Stimulated activated CD4-positive, alpha-beta T cell treated with anti-CD3 and anti-CD28 coated beads, Interleukin-1b, Interleukin-23, amount 100 ng/mL, for 24 hours (primary cell): Measurements from ENCODE around the gene NRCAM.
"Not testable (repeated sequence)": the region's sequence is repeated elsewhere in the genome, so short reads cannot be mapped to it uniquely, and the experiment has no call there.

Source experiments
- DNase-seq, 4 experiments: peaks; one replicate each; pipeline ENCODE4 v3.0.0-alpha.2; 2020; ENCODE audit warnings: low read depth in 4 of 4, low spot score in 1 of 4

The NRCAM gene

DNA sequence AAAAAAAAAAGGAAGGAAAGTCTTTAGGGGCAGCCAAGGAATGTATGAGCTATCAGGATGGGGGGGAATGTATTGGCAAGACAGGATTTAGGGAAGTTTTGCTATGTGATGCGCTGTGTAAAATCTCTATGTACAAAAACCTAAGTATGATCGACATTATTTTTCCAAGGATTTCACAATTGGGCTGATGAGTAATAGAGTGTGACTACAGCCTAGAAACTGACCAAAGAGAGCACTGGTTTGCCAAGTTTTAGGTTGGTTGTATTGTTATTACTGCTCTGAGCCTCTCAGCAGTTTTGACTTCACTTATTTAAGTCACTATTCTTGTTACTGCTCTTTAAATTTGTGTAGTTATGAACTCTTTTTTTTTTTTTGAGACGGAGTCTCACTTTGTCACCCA is 107.3 kb downstream of the NRCAM start:
- DNase-seq: no peak

DNA sequence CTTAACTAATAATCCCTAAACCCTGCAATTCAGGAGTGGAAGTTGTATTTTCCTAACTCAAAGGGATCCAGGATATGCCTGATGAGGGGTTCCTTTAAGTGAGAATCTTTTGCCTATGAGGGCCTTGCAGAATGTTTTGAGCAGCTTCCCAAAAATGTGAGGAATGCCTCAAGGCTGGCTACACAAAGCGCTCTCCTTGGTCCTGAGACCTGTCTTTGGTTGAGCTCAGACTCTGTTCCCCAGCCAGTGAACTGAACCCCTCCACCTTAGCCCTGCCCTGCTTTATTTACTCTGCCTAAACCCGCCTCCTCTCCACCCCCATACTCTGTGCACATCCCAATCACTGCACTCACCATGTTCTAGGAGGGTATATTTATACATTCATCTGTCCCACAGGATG is 108.6 kb downstream of the NRCAM start:
- DNase-seq: no peak

DNA sequence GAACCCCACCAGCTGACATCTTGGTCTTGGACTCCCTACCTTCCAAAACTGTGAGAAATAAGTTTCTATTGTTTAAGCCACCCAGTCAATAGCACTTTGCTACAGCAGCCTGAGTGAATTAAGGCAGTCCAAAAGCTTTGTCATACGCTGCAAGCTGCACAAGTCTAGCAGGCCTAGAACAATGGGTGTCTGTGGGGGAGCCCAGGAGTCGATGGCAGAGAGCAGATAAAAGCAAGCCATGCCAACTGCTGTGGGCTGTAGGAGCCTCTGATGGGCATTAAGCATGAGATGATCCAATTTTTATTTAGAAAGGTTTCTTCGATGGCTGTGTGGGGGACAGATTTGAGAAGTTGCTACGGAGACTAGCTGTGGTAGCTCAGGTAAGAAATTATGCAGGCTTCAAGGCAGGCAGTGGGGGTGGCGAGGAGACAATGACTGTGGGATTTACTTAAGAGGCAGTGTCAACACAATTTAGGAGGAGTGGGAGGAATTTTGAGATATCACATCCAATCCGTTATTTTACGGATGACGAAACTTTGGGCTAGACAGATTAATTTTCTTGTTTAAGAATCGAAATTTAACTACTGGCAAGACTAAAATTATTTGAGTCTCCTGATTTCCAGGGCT is 110.4 kb downstream of the NRCAM start:
- no peak for DNase-seq

DNA sequence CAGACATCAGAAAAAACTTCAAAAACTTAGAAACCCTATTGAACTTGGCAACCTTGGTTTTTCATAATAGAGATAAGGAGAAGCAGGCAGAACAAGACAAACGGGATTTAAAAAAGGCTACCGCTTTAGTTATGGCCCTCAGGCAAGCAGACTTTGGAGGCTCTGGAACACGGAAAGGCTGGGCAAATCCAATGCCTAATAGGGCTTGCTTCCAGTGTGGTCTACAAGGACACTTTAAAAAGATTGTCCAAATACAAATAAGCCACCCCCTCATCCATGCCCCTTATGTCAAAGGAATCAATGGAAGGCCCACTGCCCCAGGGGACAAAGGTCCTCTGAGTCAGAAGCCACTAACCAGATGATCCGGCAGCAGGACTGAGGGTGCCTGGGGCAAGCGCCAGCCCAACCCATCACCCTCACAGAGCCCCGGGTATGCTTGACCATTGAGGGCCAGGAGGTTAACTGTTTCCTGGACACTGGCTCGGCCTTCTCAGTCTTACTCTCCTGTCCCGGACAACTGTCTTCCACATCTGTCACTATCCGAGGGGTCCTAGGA is 115.3 kb downstream of the NRCAM start:
- DNase-seq: no peak

DNA sequence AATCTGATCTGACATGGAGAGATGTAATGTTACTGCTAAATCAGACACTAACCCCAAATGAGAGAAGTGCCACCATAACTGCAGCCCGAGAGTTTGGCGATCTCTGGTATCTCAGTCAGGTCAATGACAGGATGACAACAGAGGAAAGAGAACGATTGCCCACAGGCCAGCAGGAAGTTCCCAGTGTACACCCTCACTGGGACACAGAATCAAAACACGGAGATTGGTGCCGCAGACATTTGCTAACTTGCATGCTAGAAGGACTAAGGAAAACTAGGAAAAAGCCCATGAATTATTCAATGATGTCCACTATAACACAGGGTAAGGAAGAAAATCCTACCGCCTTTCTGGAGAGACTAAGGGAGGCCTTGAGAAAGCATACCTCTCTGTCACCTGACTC is 115.8 kb downstream of the NRCAM start:
- DNase-seq: not testable (repeated sequence)

DNA sequence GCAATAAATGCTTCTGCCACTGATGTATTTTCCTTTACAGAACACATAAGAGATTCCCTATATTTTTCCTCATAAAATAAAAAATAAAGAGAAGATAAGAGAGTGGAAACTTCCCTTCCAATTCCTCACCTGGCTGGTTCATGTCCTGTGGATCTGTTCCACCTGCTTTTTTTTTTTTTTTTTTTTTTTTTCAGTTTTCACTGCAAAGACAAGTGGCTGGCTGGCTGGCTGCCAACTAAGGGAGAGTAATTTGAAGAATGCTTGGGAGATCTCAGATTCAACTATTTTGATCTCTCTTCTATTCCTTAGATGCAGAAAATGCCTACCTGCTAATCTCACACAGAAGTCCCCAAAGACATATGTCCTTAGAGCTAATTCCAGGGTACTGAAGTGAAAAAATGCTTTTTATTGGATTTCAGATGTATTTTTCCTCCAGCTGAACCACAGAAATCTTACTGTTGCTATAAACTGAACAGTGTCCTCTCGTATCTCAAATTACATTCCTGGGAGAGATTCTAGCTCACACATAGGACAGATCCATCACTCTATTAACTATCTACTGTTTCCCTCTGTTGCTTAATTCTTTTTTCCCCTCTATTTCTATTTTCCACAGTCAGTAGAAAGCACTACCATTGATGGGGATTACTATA is 120.8 kb downstream of the NRCAM start:
- DNase-seq: no peak

DNA sequence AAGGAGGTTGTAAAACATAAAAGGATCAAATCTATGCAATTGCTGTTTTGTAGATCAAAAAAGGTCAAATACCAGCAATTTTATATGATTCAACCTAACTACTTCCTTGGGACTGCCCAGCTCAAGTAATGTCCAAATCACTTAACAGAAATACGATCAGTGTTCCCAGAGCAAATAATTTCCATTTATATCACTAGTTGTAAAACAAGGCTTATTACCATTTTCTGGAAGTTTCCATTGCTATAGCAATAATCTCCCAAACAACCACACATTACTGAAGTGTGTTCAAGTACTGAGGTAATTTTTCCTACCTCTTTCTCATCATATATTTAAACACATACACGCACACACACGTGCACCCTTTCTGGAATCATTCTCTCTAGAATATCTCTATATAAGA is 123.3 kb downstream of the NRCAM start:
- DNase-seq: no peak

DNA sequence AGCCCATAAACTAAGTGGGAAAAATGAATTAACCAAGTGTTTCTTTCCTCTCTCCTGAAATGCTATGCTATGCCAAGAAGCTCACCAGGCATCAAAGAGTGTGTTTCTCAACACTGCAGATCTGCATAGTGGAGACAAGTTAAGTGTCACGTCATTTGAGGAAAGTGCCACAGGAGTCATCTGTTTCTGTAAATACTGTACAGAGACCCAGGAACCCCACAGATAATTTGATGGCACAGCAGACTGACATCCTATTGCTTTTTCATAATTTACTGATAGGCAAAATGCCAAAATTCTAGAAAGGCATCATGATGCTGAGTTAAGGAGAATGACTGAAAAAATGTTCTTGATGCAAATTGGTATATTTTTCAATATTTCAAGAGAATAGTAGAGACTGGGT is 124.3 kb downstream of the NRCAM start:
- no peak for DNase-seq

DNA sequence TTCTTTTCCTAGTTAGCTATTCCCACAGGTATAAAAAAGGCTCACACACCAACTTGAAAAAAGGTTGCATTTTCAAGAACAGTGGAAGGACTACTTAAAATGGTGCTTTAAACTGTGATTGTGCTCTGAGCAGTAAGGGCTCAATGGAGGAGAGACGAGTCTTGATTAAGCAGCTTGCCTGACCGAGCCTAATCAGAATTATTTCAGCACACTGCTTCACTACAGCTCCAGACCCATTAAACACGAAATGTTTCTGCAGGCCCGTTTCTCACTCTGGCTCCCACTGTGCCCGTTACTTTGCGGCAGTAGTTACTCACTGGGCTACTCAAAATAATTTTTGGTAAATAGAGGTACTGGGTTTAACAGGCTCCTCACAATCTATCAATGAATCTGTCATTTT is 126.0 kb downstream of the NRCAM start:
- no peak for DNase-seq

DNA sequence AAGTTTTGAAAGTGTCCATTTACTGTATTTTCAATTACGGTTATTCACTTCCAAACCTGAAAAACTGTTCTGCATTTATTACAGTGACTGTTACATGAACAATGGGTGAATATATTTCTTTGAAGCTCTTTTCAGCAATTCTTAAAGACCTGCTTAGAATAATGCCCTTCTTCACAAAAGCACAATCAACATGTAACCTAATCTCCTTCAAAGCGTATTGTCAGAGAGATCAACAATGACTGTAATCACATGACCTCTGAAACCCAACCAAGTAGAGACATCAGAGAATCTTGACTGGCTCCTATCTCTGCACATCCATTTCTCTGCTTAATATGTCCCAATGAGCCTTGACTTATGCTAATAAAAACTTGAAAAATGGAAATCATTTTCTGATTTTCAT is 126.7 kb downstream of the NRCAM start:
- no peak for DNase-seq

DNA sequence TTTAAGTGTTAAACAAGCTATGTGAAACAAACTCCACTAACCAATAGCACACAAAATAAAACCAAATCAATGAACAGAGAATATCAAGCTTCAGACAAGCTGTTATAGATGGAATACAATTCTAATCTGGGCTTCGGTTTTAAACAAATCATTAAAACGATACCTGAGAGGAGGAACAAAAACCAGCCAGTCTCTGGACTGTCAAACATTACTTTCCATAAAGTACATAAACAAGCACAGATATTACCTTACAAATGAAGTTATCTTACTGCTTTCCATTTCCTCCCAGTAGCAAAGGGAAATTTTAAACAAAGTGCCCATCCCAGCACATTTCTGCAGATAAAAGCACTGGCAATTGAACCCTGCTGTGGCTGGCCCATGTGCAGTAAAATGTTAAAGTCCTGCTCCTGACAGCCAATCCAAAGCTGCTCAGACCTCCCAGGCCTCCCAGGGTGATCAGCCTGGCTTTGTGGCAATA is 128.0 kb downstream of the NRCAM start:
- DNase-seq: no peak

DNA sequence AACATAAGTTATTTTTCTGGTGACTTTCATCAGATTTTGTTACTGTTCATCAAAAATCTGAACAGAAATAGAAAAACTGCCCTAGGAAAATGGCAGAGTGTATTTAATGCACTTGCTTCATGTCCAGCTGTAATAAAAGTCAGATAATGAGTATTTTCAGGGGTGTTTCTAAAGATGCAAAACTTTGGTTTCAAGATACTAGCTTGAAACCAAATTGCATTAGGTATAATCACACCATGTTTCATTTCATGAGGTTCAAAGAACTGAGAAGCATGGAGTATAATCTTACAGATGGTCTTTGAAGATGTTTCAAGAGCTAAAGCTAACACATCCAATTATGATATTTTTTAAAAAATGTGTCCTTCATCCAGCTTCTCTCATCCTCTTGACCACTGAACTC is 128.9 kb downstream of the NRCAM start:
- no peak for DNase-seq

DNA sequence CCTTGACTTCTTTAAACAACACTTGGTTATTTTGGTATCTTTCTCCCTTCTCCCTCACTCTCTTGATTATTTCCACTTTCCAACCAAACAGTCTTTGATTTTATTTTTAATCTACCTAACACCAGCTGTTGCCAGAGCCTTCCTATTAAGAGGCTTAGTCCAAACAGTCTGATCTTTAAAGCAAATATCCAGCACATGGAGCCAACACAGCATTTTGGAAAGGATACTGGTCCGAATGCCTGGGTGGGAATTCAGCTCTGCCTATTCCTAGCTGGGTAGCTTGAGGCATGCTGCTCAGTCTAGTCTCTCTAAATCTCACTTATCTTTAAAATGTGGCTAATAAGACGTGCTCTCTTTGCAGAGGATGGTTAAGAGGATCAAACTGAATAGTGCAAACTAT is 129.3 kb downstream of the NRCAM start:
- DNase-seq: no peak

DNA sequence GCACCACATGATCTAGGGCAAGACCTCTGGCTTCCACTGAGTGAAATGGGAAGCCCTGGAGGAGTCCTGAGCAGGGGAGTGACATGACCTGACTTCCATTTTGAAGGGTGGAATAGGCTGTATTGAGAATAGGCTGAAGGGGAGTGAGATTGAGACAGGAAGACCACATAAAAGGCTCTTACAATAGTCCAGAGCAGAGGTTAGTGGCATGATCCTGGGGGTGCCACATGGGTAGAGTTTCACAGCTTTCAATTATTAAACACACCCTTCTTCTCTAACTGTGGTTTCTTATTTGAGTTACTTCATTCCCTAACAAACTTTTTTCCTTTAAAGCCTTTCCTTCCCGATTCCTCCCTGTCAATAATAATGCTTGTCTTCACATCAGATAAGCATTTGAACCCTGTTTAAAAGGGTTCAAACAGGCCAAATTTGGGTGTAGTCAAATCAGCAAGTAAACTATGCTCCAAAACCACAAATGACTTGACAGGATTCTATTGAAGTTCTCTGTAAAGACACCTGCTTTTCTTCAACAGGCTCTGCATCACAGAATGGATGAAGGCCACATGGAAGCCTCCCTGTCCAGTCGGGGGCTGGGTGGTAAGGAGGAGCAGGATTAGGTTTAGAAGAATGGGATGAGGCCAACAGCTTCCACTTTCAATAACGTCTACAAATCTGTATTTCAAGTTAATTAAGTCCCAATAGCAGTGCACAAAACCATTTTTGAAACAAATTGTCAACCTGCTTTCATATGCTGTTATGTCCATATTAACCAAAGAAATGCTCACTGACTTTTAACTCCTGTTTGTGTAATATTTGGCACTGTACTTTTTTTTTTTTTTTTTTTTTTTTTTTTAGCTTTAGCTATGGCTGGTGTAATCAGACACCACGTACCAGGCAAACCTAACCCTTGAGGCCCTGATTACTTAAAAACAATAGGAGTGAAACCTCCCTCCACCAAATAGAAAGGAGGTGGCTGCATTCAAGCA is 131.9 kb downstream of the NRCAM start:
- no peak for DNase-seq

DNA sequence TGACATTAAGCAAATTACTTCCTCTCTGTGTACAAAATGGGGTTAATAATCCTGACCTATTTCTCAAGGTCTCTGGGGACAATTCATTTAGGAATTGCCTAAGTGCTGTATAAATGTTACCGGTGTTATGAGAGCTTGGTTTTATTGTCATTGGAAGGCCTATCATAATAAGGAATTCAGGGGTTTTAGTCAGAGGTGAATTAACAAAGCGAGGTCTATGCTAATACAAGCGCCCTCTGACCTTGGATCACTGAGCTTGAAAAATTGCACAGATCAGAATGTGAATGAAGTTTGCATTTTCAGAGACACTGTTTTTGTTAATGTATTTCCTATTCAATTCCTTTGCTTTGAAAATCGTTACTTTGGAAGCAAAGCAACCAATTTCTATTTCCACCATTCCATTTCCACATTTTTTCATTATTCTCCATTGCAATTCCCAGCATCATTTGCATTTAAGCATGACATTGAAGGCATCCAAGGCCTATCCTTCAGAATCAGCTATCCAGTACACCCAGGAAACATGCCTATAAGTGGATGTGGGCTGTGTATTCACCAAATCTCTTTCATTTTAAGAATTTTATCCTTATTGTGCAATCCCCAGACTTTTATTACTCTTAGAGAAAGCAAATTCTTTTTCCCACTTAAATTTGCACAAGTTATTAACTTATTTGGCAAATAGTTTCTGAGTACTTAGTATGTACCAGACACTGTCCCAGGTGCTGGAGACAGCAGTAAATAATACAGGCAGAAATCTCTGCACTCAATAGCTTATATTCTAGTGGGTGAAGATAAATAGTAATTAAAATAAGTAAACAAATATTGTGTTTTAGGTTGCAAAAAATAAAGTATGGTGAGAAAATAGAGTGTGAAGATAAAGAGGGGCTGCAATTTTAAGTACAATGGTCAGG is 133.1 kb downstream of the NRCAM start:
- DNase-seq: no peak

DNA sequence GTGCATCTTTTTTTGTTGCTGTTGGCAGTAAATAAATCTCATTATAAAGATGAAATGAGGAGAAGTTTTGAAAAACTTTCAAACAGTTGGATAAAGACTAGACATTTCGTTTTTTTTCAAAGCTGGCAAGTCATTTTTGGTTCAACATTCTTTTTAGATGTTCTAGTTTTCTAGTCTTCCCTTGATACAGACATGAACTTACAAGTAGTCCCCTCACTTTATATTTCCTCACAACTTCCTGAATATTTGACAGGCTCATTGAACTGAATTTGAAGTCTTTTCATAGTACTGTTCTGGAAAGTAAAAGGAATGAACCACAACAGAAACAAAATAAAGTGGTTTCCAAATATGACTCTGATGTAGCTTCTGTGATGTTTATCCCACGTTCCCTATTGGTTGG is 134.2 kb downstream of the NRCAM start:
- DNase-seq: no peak

DNA sequence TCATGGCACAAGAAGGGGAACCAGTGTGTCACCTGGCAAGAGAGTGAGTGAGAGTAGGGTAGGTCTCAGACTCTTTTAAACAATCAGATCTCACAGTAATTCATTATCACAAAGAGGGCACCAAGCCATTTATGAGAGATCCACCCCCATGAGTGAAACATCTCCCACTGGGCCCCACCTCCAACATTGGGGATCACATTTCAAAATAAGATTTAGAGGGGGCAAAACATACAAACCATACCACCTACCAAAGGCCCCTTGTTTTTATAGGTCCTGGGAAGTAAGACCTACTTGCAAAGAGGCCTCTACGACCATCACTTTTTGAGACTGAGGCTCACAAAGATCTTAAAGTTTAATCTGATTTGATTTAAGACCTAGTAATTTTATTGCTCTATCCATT is 134.9 kb downstream of the NRCAM start:
- no peak for DNase-seq

DNA sequence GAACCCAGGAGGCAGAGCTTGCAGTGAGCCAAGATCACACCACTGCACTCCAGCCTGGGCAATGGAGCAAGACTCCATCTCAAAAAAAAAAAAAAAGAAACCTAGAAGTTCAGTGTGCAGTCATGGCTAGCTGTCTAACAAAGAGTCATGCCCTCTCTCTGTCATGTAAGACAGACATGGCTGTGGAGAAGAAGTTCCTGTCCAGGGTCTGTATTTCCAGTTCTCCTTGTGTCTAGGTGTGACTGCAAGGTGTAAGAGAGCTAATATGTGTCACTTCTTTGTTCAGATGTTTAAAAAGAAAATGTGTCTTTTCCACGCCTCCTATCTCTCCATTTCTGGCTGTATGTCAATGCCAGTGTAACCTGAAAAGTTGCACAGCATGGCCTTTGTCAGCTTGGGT is 139.5 kb downstream of the NRCAM start:
- no peak for DNase-seq

DNA sequence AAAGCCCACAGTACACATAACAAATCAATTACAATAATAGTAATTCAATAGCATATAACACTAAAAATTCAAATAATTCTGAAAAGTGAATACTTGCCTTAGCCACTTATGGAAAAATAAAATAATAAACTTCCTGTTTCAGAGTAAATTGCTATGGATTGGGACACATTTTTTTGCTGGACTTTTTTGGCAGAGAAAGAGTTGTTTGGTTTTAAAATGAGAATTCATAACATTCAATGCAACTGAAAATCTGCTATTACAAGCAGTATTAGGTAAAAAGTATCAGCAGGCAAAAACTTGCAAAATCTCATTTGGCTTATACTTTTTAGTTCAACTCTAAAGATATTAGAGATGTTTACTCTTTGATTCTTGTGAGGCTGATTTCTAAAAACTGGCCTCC is 141.7 kb downstream of the NRCAM start:
- no peak for DNase-seq

DNA sequence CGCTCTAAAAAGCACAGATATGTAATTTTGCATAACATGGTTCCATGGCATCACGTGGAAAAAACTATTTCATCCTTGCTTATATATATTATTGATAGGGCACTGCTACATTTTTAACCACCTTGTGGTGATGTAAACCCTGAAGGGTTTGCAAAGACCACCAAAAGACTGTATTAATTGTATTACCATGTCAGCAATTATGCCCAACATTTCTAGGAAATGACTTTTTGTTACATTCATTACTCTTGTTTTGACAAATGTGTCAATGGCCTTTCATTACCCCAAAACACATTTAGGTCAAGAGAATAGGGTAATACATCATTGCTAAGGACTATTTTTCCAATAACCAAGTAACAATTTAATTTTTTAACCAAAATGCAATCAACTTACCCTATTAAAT is 142.2 kb downstream of the NRCAM start:
- no peak for DNase-seq

DNA sequence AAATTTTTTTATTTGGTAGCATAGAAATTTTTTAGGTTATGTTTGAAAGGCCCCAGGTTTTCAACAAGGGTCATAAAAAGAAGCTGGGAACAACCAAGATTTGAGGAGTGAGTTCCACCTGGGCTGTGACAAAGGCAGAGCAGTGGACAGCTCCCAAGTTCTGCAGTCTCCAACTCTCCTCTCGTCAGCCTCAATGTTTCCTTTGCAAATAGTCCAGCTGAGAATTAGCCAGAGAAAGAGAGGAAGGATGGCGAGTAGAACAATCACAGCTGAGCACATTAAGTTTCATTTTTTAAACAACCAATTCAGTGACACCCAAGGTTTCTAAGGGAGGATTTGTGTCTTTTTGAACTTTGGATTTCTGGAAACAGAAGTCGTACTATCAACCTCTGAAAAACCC is 143.2 kb downstream of the NRCAM start:
- no peak for DNase-seq
